ENCODE measurements around the gene FLT3.
"Not testable (repeated sequence)": the region's sequence is repeated elsewhere in the genome, so short reads cannot be mapped to it uniquely, and the experiment has no call there.

The FLT3 gene

DNA sequence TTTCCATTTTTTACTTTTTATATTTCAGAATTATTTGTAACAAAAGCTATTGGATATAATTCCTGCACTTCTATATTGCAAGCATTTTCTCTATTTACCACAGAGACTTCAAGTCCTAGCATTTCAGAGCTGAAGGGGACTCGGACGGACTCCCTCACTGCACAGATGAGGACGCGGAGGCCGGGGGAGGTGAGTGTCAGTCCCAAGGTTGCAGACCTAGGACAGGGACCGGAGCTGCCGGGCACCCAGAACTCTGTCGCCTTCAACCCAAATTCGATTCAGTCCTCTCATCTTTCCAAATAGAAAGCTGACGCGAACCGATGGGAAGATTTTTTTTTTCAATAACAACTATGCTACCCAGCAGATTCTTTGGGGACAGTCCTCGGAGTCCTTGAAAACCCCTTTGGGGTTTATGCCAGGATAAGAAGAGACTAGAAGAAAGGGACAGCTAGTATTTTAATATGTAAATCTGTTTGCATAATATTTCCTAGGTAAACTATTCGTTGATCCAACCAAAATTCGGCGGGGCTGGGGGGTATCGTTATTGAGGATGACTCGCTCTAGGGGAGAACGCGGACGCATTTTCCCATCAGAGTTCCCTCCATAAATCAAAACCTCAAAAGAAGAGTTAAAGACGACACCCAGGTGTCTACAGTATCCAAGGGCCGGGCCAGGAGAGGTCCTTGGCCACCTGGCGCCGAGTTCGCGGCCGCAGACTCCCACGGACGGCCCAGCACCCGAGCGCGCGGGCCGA, 803 bp downstream of the FLT3 start:
- no peak for DNase-seq (ENCODE audit: low read depth)
- no peak overlapping the region for H3K4me3 ChIP-seq (ENCODE audit: low read length)
- TF ChIP-seq, protein P1, sequence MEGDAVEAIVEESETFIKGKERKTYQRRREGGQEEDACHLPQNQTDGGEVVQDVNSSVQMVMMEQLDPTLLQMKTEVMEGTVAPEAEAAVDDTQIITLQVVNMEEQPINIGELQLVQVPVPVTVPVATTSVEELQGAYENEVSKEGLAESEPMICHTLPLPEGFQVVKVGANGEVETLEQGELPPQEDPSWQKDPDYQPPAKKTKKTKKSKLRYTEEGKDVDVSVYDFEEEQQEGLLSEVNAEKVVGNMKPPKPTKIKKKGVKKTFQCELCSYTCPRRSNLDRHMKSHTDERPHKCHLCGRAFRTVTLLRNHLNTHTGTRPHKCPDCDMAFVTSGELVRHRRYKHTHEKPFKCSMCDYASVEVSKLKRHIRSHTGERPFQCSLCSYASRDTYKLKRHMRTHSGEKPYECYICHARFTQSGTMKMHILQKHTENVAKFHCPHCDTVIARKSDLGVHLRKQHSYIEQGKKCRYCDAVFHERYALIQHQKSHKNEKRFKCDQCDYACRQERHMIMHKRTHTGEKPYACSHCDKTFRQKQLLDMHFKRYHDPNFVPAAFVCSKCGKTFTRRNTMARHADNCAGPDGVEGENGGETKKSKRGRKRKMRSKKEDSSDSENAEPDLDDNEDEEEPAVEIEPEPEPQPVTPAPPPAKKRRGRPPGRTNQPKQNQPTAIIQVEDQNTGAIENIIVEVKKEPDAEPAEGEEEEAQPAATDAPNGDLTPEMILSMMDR (conservative IDR thresholded peaks at IDR 0.05; ENCODE audit: low read length) = no peak

DNA sequence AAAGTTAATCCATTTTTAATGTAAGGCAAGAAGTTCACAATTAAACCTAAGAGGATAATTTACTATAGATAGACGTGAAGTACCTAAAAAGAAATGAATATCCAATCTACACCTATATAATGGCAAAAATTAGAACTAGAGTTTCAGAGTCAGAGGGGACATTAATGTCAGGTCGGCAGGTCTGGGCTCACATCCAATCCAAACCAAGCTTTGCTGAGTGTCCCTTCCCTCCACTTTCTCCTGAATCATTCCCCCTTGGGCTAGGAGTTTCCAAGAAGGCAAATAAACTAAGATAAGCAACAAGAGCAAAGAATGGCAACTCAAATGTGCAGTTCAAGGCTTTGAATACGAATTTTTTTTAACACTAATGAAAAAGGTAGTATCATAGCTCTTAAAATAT, 2.9 kb downstream of the FLT3 start:
- TF ChIP-seq, protein P1 (conservative IDR thresholded peaks at IDR 0.05; ENCODE audit: low read length) = no peak
- no peak overlapping the region for H3K4me3 ChIP-seq (ENCODE audit: low read length)
- DNase-seq (ENCODE audit: low read depth) = no peak

DNA sequence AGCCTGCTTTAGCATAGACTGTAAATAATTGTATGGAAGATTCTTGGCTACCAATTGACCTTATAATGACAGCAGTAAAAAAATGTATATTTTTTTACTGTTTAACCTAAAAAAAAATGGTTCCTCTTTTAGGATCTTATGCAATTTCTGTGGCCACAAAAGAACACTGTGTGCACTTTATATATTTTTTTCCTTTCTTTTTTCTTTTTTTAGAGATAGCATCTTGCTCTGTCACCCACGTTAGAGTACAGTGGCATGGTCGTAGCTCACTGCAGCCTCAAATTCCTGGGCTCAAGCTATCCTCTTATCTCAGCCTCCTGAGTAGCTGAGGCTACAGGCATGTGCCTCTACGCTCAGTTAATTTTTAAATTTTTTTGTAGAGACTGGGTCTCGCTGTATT, 6.1 kb downstream of the FLT3 start:
- TF ChIP-seq, protein P1 (conservative IDR thresholded peaks at IDR 0.05; ENCODE audit: low read length) = no peak
- H3K4me3 ChIP-seq (ENCODE audit: low read length) = no peak overlapping the region
- DNase-seq (ENCODE audit: low read depth) = no peak

DNA sequence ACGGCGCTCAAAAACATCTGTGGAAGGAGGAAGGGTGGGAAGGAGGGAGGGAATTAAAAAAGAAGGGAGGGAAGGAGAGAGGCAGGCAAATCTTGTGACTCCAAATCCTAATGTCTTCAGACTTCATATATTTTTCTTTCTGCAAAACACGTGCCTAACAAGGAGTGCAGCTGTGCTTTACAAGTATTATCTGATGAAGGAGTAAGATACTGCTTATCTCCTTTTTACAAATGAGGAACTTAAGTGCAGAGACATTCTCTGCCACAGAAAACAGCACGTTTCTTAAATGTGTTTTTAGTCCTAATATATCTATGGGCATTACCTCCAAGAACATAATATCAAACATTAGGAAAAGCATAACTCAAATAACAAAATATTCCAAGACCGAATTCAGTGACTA, 6.5 kb downstream of the FLT3 start:
- TF ChIP-seq, protein P1 (conservative IDR thresholded peaks at IDR 0.05; ENCODE audit: low read length) = no peak
- H3K4me3 ChIP-seq (ENCODE audit: low read length) = no peak overlapping the region
- no peak for DNase-seq (ENCODE audit: low read depth)

DNA sequence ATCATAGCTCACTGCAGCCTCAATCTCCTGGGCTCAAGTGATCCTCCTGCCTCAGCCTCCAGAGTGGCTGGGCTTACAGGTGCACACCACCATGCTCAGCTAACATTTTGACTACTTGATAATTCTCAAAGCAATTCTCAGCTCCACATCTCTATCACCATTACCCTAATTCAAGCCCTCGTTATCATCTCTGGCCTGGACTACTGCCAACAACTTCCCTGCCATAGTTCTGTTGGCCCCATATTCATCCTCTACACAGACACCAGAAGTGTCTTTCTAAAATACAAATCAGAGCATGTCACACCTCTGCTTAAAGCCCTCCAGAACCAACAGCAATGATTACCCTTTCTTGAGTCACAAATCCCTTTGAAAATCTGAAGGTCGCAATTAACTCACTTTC, 7.9 kb downstream of the FLT3 start:
- no peak overlapping the region for H3K4me3 ChIP-seq (ENCODE audit: low read length)
- DNase-seq (ENCODE audit: low read depth) = no peak
- TF ChIP-seq, protein P1 (conservative IDR thresholded peaks at IDR 0.05; ENCODE audit: low read length) = no peak

DNA sequence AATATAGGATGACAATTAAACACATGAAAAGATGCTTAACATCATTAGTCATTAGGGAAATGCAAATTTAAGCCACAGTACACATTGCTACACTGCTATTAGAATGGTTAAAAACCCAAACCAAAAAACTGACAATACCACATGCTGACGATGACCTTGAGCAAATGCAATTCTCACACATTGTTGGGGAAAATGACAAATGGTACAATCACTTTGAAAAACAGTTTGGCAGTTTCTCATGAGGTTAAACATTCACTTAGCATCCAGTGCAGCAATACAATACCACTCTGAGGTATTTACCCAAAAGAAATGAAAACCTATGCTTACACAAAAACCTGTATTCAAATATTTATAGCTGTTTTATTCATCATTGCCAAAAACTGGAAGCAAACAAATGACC, 11.3 kb downstream of the FLT3 start:
- H3K4me3 ChIP-seq (ENCODE audit: low read length) = no peak overlapping the region
- DNase-seq (ENCODE audit: low read depth) = no peak
- TF ChIP-seq, protein P1 (conservative IDR thresholded peaks at IDR 0.05; ENCODE audit: low read length) = no peak

DNA sequence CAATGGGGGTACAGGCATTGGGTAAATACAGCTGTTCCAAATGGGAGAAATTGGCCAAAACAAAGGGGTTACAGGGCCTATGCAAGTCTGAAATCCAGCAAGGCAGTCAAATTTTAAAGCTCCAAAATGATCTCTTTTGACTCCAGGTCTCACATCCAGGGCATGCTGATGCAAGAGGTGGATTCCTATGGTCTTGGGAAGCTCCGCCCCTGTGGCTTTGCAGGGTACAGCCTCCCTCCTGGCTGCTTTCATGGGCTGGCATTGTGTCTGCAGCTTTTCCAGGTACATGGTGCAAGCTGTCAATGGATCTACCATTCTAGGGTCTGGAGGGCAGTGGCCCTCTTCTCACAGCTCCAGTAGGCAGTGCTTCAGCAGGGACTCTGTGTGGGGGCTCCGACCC, 22.6 kb downstream of the FLT3 start:
- not testable (repeated sequence) for H3K4me3 ChIP-seq (ENCODE audit: low read length); DNase-seq (ENCODE audit: low read depth)
